ENCODE data around the gene ARHGAP6. TPM values are rescaled to one million over a fixed set of nuclear protein-coding genes. Genes with fewer than 3 reads are reported as not detected.
A peak's percentile ranks its signal among the peaks of the same experiment; 100 is the strongest.

ARHGAP6 gene
- total and polyA plus RNA-seq, 11 donors: 2.1 to 6.6 (median 2.5) TPM

GRCh38 chrX:11447418-11447817 lies 218.3 kb downstream of the ARHGAP6 start:
- Histone ChIP-seq H3K4me3 (no peak overlapping the region), H3K9me3 (no peaks in the 10 kb centered on the region), H3K36me3 (no peaks in the 10 kb centered on the region), H3K27ac (no peak overlapping the region), H3K4me1 (peaks cover 0 to 5% (median 0%) of the 10 kb centered on the region in 12 donors), H3K27me3 (peaks cover 0 to 7% (median 0%) of the 10 kb centered on the region in 9 donors)
- ATAC-seq (no peak), DNase-seq (no peak)
- no peak for TF ChIP-seq CTCF (IDR thresholded peaks at IDR 0.05)
- no peak for TF ChIP-seq POLR2A (IDR thresholded peaks at IDR 0.05)
- intact Hi-C loops (cut with DNase I): no loop called here
- 81 to 100% (median 86%) methylated on average over 1 of the region's 1 CpG for WGBS, 4 donors

- intact Hi-C loops (cut with DNase I): no loop called here
Measured at GRCh38 chrX:11446949-11447348, 218.8 kb downstream of the ARHGAP6 start.

GRCh38 chrX:11446336-11446735 lies 219.4 kb downstream of the ARHGAP6 start:
- DNase-seq (no peak), ATAC-seq (no peak)
- no peaks in the 10 kb centered on the region for H3K9me3 ChIP-seq
- intact Hi-C loops (cut with DNase I): no loop called here
- H3K27me3 ChIP-seq: peaks cover 0 to 10% (median 0%) of the 10 kb centered on the region in 9 donors
- 23 to 47% (median 43%) methylated on average over 2 of the region's 2 CpGs for WGBS, 4 donors
- H3K36me3 ChIP-seq: no peaks in the 10 kb centered on the region
- H3K4me3 ChIP-seq: no peak overlapping the region
- TF ChIP-seq CTCF (IDR thresholded peaks at IDR 0.05) (no peak), POLR2A (IDR thresholded peaks at IDR 0.05) (no peak)
- peaks cover 0 to 5% (median 0%) of the 10 kb centered on the region in 12 donors for H3K4me1 ChIP-seq
- H3K27ac ChIP-seq: peak overlapping the region in 3 of 12 donors; percentile 24 to 41 (median 30)

More at GRCh38 chrX:11446949-11447348, 218.8 kb downstream of the ARHGAP6 start:
- Histone ChIP-seq H3K9me3 (no peaks in the 10 kb centered on the region), H3K27ac (peak overlapping the region in 2 of 12 donors; percentile 24 to 41), H3K36me3 (no peaks in the 10 kb centered on the region), H3K4me3 (no peak overlapping the region), H3K4me1 (peaks cover 0 to 5% (median 0%) of the 10 kb centered on the region in 12 donors), H3K27me3 (peaks cover 0 to 7% (median 0%) of the 10 kb centered on the region in 9 donors)
- no peak for DNase-seq
- TF ChIP-seq POLR2A (IDR thresholded peaks at IDR 0.05) (no peak), CTCF (IDR thresholded peaks at IDR 0.05) (no peak)
- no peak for ATAC-seq
- WGBS, 4 donors: 63 to 89% (median 77%) methylated on average over 4 of the region's 4 CpGs

GRCh38 chrX:11445540-11445939 lies 220.2 kb downstream of the ARHGAP6 start:
- Histone ChIP-seq H3K36me3 (no peaks in the 10 kb centered on the region), H3K9me3 (no peaks in the 10 kb centered on the region), H3K27ac (no peak overlapping the region), H3K4me3 (no peak overlapping the region), H3K4me1 (peaks cover 0 to 5% (median 0%) of the 10 kb centered on the region in 12 donors), H3K27me3 (peaks cover 0 to 10% (median 0%) of the 10 kb centered on the region in 9 donors)
- WGBS, 4 donors: 26 to 94% (median 79%) methylated on average over 1 to 2 of the region's 2 CpGs
- ATAC-seq (no peak), DNase-seq (no peak)
- intact Hi-C loops (cut with DNase I): no loop called here
- TF ChIP-seq CTCF (IDR thresholded peaks at IDR 0.05): no peak
- TF ChIP-seq POLR2A (IDR thresholded peaks at IDR 0.05): no peak

Data from heart left ventricle (tissue), 16 donors.